IMR-90 (cell line): ENCODE measurements around the gene EIF2S2. TPM values are rescaled to one million over a fixed set of nuclear protein-coding genes. Genes with fewer than 3 reads are reported as not detected.

Source experiments
- ATAC-seq: fragments of 200-7000 bp; cut with Tn5 transposase; 2 replicates; pipeline ENCODE4 v1.9.1; 2020; ENCODE audit warnings: low read depth, mild to moderate bottlenecking, moderate library complexity
- BruUV-seq: library from RNA; stranded (reverse); fragments of 400-500 nt; replicated peaks from 2 replicates; lab custom pipeline; 2021; lab: Mats Ljungman, UMichigan
- CTCF ChIA-PET: fragments of 300-600 bp; formaldehyde crosslinking; extraction: SDS; loops from one replicate; lab custom pipeline; 2021; ENCODE audit warnings: antibody characterized with exemption; lab: Yijun Ruan, JAX
- POLR2A ChIA-PET: fragments of 300-600 bp; sonication (Branson Sonifier 250); formaldehyde crosslinking; loops from one replicate; lab custom pipeline; 2022; ENCODE audit warnings: antibody characterized with exemption; ENCODE audit not compliant: unreplicated experiment; lab: Charles Lee
- DNase-seq: peaks from one replicate; pipeline ENCODE4 v3.0.0; 2013
- H2AFZ ChIP-seq: replicated peaks from 2 replicates; pipeline ENCODE3; 2013; ENCODE audit warnings: low read length, mild to moderate bottlenecking; ENCODE audit not compliant: poor library complexity
- H2AK5ac ChIP-seq: 2 replicates; pipeline ENCODE4 v1.6.1; 2013; ENCODE audit warnings: low read depth, low read length, inconsistent platforms
- H2AK9ac ChIP-seq: replicated peaks from 2 replicates; pipeline ENCODE3; 2013; ENCODE audit warnings: mild to moderate bottlenecking, low read depth, low read length, moderate library complexity; ENCODE audit not compliant: poor library complexity
- H2BK120ac ChIP-seq: 2 replicates; pipeline ENCODE4 v1.6.1; 2013; ENCODE audit warnings: low read depth, low read length, inconsistent platforms
- H2BK15ac ChIP-seq: 3 replicates; pipeline ENCODE4 v1.6.1; 2013; ENCODE audit warnings: low read depth, low read length, inconsistent platforms
- H2BK20ac ChIP-seq: 2 replicates; pipeline ENCODE4 v1.6.1; 2013; ENCODE audit warnings: low read depth, mild to moderate bottlenecking, inconsistent platforms, low read length, moderate library complexity
- H2BK5ac ChIP-seq: 2 replicates; pipeline ENCODE4 v1.6.1; 2013; ENCODE audit warnings: mild to moderate bottlenecking, low read depth, low read length, inconsistent platforms; ENCODE audit not compliant: poor library complexity, severe bottlenecking
- H3K14ac ChIP-seq: replicated peaks from 2 replicates; pipeline ENCODE4 v1.6.1; 2013; ENCODE audit warnings: low read depth, low read length, inconsistent platforms
- H3K18ac ChIP-seq: 2 replicates; pipeline ENCODE4 v1.6.1; 2013; ENCODE audit warnings: low read depth, low read length, control low read depth
- H3K23ac ChIP-seq: 2 replicates; pipeline ENCODE4 v1.6.1; 2013; ENCODE audit warnings: low read depth, low read length, inconsistent platforms
- H3K27ac ChIP-seq: 2 replicates; pipeline ENCODE4 v1.5.1; 2013; ENCODE audit warnings: mild to moderate bottlenecking, control low read depth, low read length; ENCODE audit not compliant: insufficient read depth
- H3K27me3 ChIP-seq: 2 replicates; pipeline ENCODE4 v1.6.1; 2013; ENCODE audit warnings: low read length; ENCODE audit not compliant: control insufficient read depth, insufficient read depth
- H3K36me3 ChIP-seq: 2 replicates; pipeline ENCODE4 v1.6.1; 2013; ENCODE audit warnings: low read length, mixed read lengths; ENCODE audit not compliant: control insufficient read depth, insufficient read depth
- H3K4ac ChIP-seq: 2 replicates; pipeline ENCODE4 v1.6.1; 2013; ENCODE audit warnings: low read depth, low read length, inconsistent platforms
- H3K4me1 ChIP-seq: 2 replicates; pipeline ENCODE4 v1.6.1; 2013; ENCODE audit warnings: low read length, mixed read lengths; ENCODE audit not compliant: control insufficient read depth, insufficient read depth
- H3K4me2 ChIP-seq: 2 replicates; pipeline ENCODE4 v1.6.1; 2013; ENCODE audit warnings: low read depth, mild to moderate bottlenecking, control low read depth, low read length, moderate library complexity
- H3K4me3 ChIP-seq: 2 replicates; pipeline ENCODE4 v1.5.1; 2013; ENCODE audit warnings: low read depth, mild to moderate bottlenecking, control low read depth, low read length, moderate library complexity; ENCODE audit not compliant: insufficient read depth
- H3K56ac ChIP-seq: 2 replicates; pipeline ENCODE4 v1.6.1; 2013; ENCODE audit warnings: low read length, inconsistent platforms; ENCODE audit not compliant: insufficient read depth; ENCODE audit errors: extremely low read depth
- H3K79me1 ChIP-seq, 2 experiments: 2 replicates each; pipeline ENCODE4 v1.6.1; 2013; ENCODE audit warnings: low read length in 2 of 2, inconsistent platforms in 1 of 2, low read depth in 1 of 2
- H3K9ac ChIP-seq: 2 replicates; pipeline ENCODE4 v1.6.1; 2013; ENCODE audit warnings: low read depth, low read length, control low read depth
- H3K9me1 ChIP-seq: 2 replicates; pipeline ENCODE4 v1.6.1; 2013; ENCODE audit warnings: low read length, inconsistent platforms; ENCODE audit not compliant: insufficient read depth
- H3K9me3 ChIP-seq: 2 replicates; pipeline ENCODE4 v1.6.1; 2013; ENCODE audit warnings: low read length; ENCODE audit not compliant: control insufficient read depth, insufficient read depth
- H4K20me1 ChIP-seq: 2 replicates; pipeline ENCODE4 v1.6.1; 2013; ENCODE audit warnings: low read length, inconsistent platforms; ENCODE audit not compliant: insufficient read depth
- H4K5ac ChIP-seq: 2 replicates; pipeline ENCODE4 v1.6.1; 2013; ENCODE audit warnings: mild to moderate bottlenecking, low read depth, low read length, control low read depth
- H4K8ac ChIP-seq, 2 experiments: 2 replicates each; pipeline ENCODE4 v1.6.1; 2013; ENCODE audit warnings: low read depth in 2 of 2, low read length in 2 of 2, control low read depth in 1 of 2, inconsistent platforms in 1 of 2
- H4K91ac ChIP-seq: 2 replicates; pipeline ENCODE4 v1.6.1; 2013; ENCODE audit warnings: low read depth, low read length, inconsistent platforms; ENCODE audit not compliant: insufficient read depth
- CEBPB ChIP-seq: IDR thresholded peaks from 2 replicates; pipeline ENCODE4 v1.6.1; 2012; ENCODE audit warnings: low read depth, low read length, improper control_type of control experiment
- FOS ChIP-seq: fragments of 150-350 bp; IDR thresholded peaks from 2 replicates; pipeline ENCODE4 v1.6.1; 2016; ENCODE audit warnings: low read depth, low read length
- MAFK ChIP-seq: IDR thresholded peaks from 2 replicates; pipeline ENCODE4 v1.6.1; 2012; ENCODE audit warnings: low read depth, low read length, improper control_type of control experiment
- MAZ ChIP-seq: IDR thresholded peaks from 2 replicates; pipeline ENCODE4 v1.6.1; 2012; ENCODE audit warnings: low read depth, mild to moderate bottlenecking, low read length, improper control_type of control experiment, moderate library complexity, borderline replicate concordance
- MXI1 ChIP-seq: IDR thresholded peaks from 2 replicates; pipeline ENCODE4 v1.6.1; 2012; ENCODE audit warnings: low read depth, mild to moderate bottlenecking, low read length, moderate library complexity, borderline replicate concordance
- NFE2L2 ChIP-seq: fragments of 150-350 bp; IDR thresholded peaks from 2 replicates; pipeline ENCODE4 v1.6.1; 2016; ENCODE audit warnings: low read depth, mild to moderate bottlenecking, low read length
- POLR2A ChIP-seq: IDR thresholded peaks from 2 replicates; pipeline ENCODE4 v1.6.1; 2012; ENCODE audit warnings: mild to moderate bottlenecking, low read depth, low read length
- RCOR1 ChIP-seq: IDR thresholded peaks from 2 replicates; pipeline ENCODE4 v1.6.1; 2012; ENCODE audit warnings: mild to moderate bottlenecking, low read length, improper control_type of control experiment; ENCODE audit not compliant: insufficient replicate concordance
- RFX5 ChIP-seq: IDR thresholded peaks from 2 replicates; pipeline ENCODE4 v1.8.0; 2012; ENCODE audit warnings: low read depth, mild to moderate bottlenecking, low read length, moderate library complexity
- SMC3 ChIP-seq: fragments of 150-350 bp; IDR thresholded peaks from 2 replicates; pipeline ENCODE4 v1.6.1; 2016; ENCODE audit warnings: low read depth, mild to moderate bottlenecking, antibody characterized with exemption, low read length, moderate library complexity
- WGBS, 2 experiments: methylation state at CpG; one replicate each; pipeline versions ENCODE4 v1.1.5 to v1.1.7; 2013; ENCODE audit warnings: missing lambda C conversion rate in 2 of 2; ENCODE audit not compliant: insufficient read length in 1 of 2; ENCODE audit errors: extremely low coverage in 2 of 2; 5-methylcytosine and 5-hydroxymethylcytosine counted together
- dilution Hi-C: fragments of 300-500 bp; cut with HindIII; formaldehyde crosslinking; loops from one replicate; pipeline ENCODE4 v1.14.3; 2018; ENCODE audit warnings: low sequenced_read_pairs; ENCODE audit not compliant: unreplicated experiment
- in situ Hi-C: fragments of 300-500 bp; cut with MboI; formaldehyde crosslinking; loops from 3 replicates; pipeline ENCODE4 v1.14.3; 2019; ENCODE audit warnings: low sequenced_read_pairs, inconsistent platforms, mixed read lengths
- intact Hi-C: fragments of 100-400 bp; cut with micrococcal nuclease; formaldehyde crosslinking; loops from 2 replicates; pipeline ENCODE4 v1.10.0; 2022
- polyA plus RNA-seq, 3 experiments: library from polyadenylated mRNA; depleted of rRNA; stranded (reverse); fragments of >200 nt; gene quantifications; 2 replicates each; pipeline ENCODE4 v1.2.3, GENCODE V29; 2012; ENCODE audit warnings: low replicate concordance in 1 of 3
- total RNA-seq: library from RNA; depleted of rRNA; stranded (reverse); fragments of >200 nt; gene quantifications from 2 replicates; pipeline ENCODE4 v1.2.3, GENCODE V29; 2012
- TF ChIP-seq, protein P1 (sequence below): fragments of 150-350 bp; IDR thresholded peaks from 2 replicates; pipeline ENCODE4 v1.6.1; 2017; ENCODE audit warnings: mild to moderate bottlenecking, antibody characterized with exemption, low read length, low read depth

EIF2S2 gene
- total and polyA plus RNA-seq, 2 of the 4 experiments (the other 2 are of a cell fraction) = 61.7 to 66.9 TPM

GRCh38 chr20:34114809-34115208 lies 2.8 kb upstream of the EIF2S2 start:
- Histone ChIP-seq H3K23ac (no peak overlapping the region), H2BK15ac (no peak overlapping the region), H3K4me1 (peaks cover 4% of the 10 kb centered on the region; the same call in 1 of the 2 replicates), H3K9ac (no peak overlapping the region), H4K20me1 (peaks cover 19% of the 10 kb centered on the region), H4K91ac (no peak overlapping the region), H2AK9ac (no peak overlapping the region), H2AFZ (no peak overlapping the region), H3K27me3 (peaks cover 6% of the 10 kb centered on the region), H3K9me3 (no peaks in the 10 kb centered on the region), H3K9me1 (peaks cover 7% of the 10 kb centered on the region; the same call in 1 of the 2 replicates), H3K14ac (no peak overlapping the region), H3K4ac (no peak overlapping the region), H2AK5ac (no peak overlapping the region), H3K56ac (no peak overlapping the region), H4K8ac (no peak overlapping the region), H3K79me1 (peaks cover 0 to 20% of the 10 kb centered on the region in 2 experiments; a peak in 2 of 4 replicates), H2BK20ac (no peak overlapping the region), H2BK5ac (no peak overlapping the region), H2BK120ac (no peak overlapping the region), H3K4me2 (no peak overlapping the region), H3K36me3 (no peaks in the 10 kb centered on the region; the same call in 1 of the 2 replicates), H3K27ac (no peak overlapping the region), H3K18ac (no peak overlapping the region), H3K4me3 (no peak overlapping the region), H4K5ac (no peak overlapping the region)
- ATAC-seq = no peak
- no CpG with 5 or more reads among the region's 4 CpGs for WGBS, 2 experiments
- BruUV-seq = no TSS peak
- TF ChIP-seq MAZ (no peak), NFE2L2 (no peak), RCOR1 (no peak), POLR2A (no peak), FOS (no peak), MAFK (no peak), SMC3 (no peak), CEBPB (no peak), MXI1 (no peak), RFX5 (no peak)
- TF ChIP-seq, protein P1, sequence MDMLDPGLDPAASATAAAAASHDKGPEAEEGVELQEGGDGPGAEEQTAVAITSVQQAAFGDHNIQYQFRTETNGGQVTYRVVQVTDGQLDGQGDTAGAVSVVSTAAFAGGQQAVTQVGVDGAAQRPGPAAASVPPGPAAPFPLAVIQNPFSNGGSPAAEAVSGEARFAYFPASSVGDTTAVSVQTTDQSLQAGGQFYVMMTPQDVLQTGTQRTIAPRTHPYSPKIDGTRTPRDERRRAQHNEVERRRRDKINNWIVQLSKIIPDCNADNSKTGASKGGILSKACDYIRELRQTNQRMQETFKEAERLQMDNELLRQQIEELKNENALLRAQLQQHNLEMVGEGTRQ = no peak
- DNase-seq = no peak
- intact Hi-C loops = no loop called here
- ChIA-PET POLR2A (no interaction called here), CTCF (no interaction called here)
- in situ Hi-C loops = no loop called here
- dilution Hi-C loops = no loop called here
